Thyroid gland (tissue), 4 donors: ENCODE data around the gene RYR2. TPM values are rescaled to one million over a fixed set of nuclear protein-coding genes. Genes with fewer than 3 reads are reported as not detected.
A peak's percentile ranks its signal among the peaks of the same experiment; 100 is the strongest.
"Not testable (repeated sequence)": the region's sequence is repeated elsewhere in the genome, so short reads cannot be mapped to it uniquely, and the experiment has no call there.

Experiments
- DNase-seq, 2 donors: peaks; one replicate each; pipeline ENCODE4 v3.0.0-alpha.2; 2019
- H3K27ac ChIP-seq, 3 donors: fragments of 200-600 bp; sonication (generic); 1 replicate in 2 of 3; 2 replicates in 1 of 3; pipeline ENCODE4 v1.5.1; 2016 to 2019; ENCODE audit warnings: mild to moderate bottlenecking in 1 of 3, moderate library complexity in 1 of 3
- H3K27me3 ChIP-seq: fragments of 200-600 bp; sonication (generic); one replicate; pipeline ENCODE4 v1.5.1; 2019
- H3K36me3 ChIP-seq, 2 donors: fragments of 200-600 bp; sonication (generic); one replicate each; pipeline ENCODE4 v1.5.1; 2016 to 2019
- H3K4me1 ChIP-seq, 2 donors: fragments of 200-600 bp; sonication (generic); one replicate each; pipeline ENCODE4 v1.5.1; 2017 to 2019
- H3K4me3 ChIP-seq, 3 donors: fragments of 200-600 bp; sonication (generic); replicated peaks in 1 of 3; 1 replicate in 2 of 3; 2 replicates in 1 of 3; pipeline ENCODE4 v1.5.1; 2016; ENCODE audit warnings: mild to moderate bottlenecking in 1 of 3
- H3K9me3 ChIP-seq: fragments of 200-600 bp; sonication (generic); one replicate; pipeline ENCODE4 v1.5.1; 2017
- POLR2A ChIP-seq, 2 donors: fragments of 450-650 bp; IDR thresholded peaks; one replicate each; pipeline ENCODE4 v1.6.1; 2017; ENCODE audit warnings: antibody characterized with exemption in 2 of 2, mild to moderate bottlenecking in 2 of 2, moderate library complexity in 1 of 2
- WGBS, 2 donors: methylation state at CpG; one replicate each; pipeline ENCODE4 v1.1.5; 2017; 5-methylcytosine and 5-hydroxymethylcytosine counted together
- intact Hi-C: fragments of 100-400 bp; cut with DNase I; formaldehyde crosslinking; loops from one replicate; pipeline ENCODE4 v1.15.1; 2023
- total RNA-seq, 4 donors: library from RNA; depleted of rRNA; stranded (reverse); fragments of >200 nt; gene quantifications; one replicate each; pipeline ENCODE4 v1.2.3, GENCODE V29; 2016
- TF ChIP-seq, protein P1 (sequence below), 6 experiments: fragments of 200-600 bp in 3 of 6; fragments of 450-650 bp in 3 of 6; sonication (generic) in 3 of 6; IDR thresholded peaks; one replicate each; pipeline ENCODE4 v1.5.1; 2016 to 2019; ENCODE audit warnings: antibody characterized with exemption in 6 of 6, mild to moderate bottlenecking in 2 of 6, inconsistent platforms in 1 of 6, moderate library complexity in 1 of 6

RYR2 gene
- total RNA-seq, 4 donors from 2014 or later = 6.6 to 31.8 (median 28.2) TPM

GRCh38 chr1:237814319-237814924 is 772.4 kb downstream of the RYR2 start:
- DNase-seq = no peak
- no peak for TF ChIP-seq POLR2A (IDR thresholded peaks at IDR 0.05)
- TF ChIP-seq, protein P1, sequence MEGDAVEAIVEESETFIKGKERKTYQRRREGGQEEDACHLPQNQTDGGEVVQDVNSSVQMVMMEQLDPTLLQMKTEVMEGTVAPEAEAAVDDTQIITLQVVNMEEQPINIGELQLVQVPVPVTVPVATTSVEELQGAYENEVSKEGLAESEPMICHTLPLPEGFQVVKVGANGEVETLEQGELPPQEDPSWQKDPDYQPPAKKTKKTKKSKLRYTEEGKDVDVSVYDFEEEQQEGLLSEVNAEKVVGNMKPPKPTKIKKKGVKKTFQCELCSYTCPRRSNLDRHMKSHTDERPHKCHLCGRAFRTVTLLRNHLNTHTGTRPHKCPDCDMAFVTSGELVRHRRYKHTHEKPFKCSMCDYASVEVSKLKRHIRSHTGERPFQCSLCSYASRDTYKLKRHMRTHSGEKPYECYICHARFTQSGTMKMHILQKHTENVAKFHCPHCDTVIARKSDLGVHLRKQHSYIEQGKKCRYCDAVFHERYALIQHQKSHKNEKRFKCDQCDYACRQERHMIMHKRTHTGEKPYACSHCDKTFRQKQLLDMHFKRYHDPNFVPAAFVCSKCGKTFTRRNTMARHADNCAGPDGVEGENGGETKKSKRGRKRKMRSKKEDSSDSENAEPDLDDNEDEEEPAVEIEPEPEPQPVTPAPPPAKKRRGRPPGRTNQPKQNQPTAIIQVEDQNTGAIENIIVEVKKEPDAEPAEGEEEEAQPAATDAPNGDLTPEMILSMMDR (IDR thresholded peaks at IDR 0.05) = peak in 3 of 6 experiments; percentile 23 to 45 (median 37)
- 52 to 62% methylated on average over 5 of the region's 5 CpGs for WGBS, 2 donors
- Histone ChIP-seq H3K4me1 (no peaks in the 10 kb centered on the region), H3K27ac (no peak overlapping the region), H3K36me3 (no peaks in the 10 kb centered on the region), H3K9me3 (no peaks in the 10 kb centered on the region), H3K27me3 (no peaks in the 10 kb centered on the region), H3K4me3 (no peak overlapping the region)
- intact Hi-C loops = no loop called here

DNA sequence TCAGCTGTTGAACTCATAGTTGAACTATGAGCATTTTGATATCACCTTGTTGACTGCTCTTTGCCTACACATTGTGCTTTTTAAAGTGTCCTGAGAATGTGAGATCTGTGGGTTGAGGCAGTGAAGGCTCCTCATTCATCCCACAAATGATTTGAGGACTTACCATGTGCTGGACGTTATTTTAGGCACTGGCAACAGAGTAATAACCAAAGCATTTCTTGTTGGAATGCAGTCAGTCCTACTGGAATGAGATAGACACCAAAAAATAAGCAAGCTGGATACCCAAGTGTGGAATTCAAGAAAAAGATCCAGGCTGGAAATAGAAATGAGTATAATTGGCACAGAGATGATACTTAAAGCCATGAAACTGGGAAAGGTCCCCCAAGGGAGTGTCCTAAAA is 775.3 kb downstream of the RYR2 start:
- H3K4me3 ChIP-seq = no peak overlapping the region
- no peaks in the 10 kb centered on the region for H3K27me3 ChIP-seq
- DNase-seq = no peak
- H3K27ac ChIP-seq = no peak overlapping the region
- no peak for TF ChIP-seq POLR2A (IDR thresholded peaks at IDR 0.05)
- TF ChIP-seq, protein P1 (IDR thresholded peaks at IDR 0.05) = no peak
- no peaks in the 10 kb centered on the region for H3K36me3 ChIP-seq
- intact Hi-C loops = no loop called here
- H3K4me1 ChIP-seq = no peaks in the 10 kb centered on the region
- no peaks in the 10 kb centered on the region for H3K9me3 ChIP-seq
- WGBS, 2 donors = 41 to 74% methylated on average over 1 of the region's 1 CpG

DNA sequence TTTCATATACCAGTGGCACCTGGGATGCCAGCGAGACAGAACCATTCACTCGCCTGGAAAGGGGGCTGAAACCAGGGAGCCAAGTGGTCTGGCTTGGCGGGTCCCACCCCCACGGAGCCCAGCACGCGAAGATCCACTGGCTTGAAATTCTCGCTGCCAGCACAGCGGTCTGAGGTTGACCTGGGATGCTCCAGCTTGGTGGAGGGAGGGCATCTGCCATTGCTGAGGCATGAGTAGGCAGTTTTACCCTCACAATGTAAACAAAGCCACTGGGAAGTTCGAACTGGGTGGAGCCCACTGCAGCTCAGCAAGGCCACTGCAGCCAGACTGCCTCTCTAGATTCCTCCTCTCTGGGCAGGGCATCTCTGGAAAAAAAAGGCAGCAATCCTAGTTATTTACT is 778.6 kb downstream of the RYR2 start:
- H3K27ac ChIP-seq, H3K36me3 ChIP-seq, intact Hi-C loops, H3K4me3 ChIP-seq, H3K27me3 ChIP-seq, H3K4me1 ChIP-seq, DNase-seq, H3K9me3 ChIP-seq: not testable (repeated sequence)
- 78 to 96% methylated on average over 8 to 9 of the region's 9 CpGs for WGBS, 2 donors

DNA sequence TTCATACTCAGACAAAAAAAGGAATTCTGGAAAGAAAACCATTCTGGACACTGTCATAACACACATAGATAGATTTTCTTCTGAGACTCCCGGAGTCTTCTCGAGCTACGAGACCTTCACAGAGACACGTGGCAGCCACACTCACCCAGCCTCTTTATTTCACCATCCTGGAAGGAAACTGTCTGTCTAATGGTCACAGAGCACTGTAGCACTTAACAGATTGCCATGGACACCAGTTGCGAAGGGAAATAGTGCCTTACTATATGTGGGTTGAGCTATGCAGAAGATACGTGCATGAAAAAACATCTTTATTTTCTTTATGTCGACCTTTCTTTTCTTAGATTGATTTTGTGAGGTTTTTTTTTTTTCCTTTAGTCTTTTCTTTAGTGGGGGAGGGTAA is 790.9 kb downstream of the RYR2 start:
- intact Hi-C loops = no loop called here
- 68 to 77% methylated on average over 7 of the region's 7 CpGs for WGBS, 2 donors
- no peak for TF ChIP-seq POLR2A (IDR thresholded peaks at IDR 0.05)
- TF ChIP-seq, protein P1 (IDR thresholded peaks at IDR 0.05) = no peak

GRCh38 chr1:237834048-237834447 is 792.1 kb downstream of the RYR2 start:
- no peak for TF ChIP-seq POLR2A (IDR thresholded peaks at IDR 0.05)
- TF ChIP-seq, protein P1 (IDR thresholded peaks at IDR 0.05) = no peak

More for the DNA sequence above, 790.9 kb downstream of the RYR2 start:
- Histone ChIP-seq H3K4me3 (no peak overlapping the region), H3K27ac (no peak overlapping the region), H3K36me3 (no peaks in the 10 kb centered on the region), H3K27me3 (no peaks in the 10 kb centered on the region), H3K4me1 (no peaks in the 10 kb centered on the region), H3K9me3 (no peaks in the 10 kb centered on the region)
- DNase-seq = no peak

More at GRCh38 chr1:237834048-237834447, 792.1 kb downstream of the RYR2 start:
- DNase-seq = no peak
- H3K36me3 ChIP-seq = no peaks in the 10 kb centered on the region
- H3K27me3 ChIP-seq = no peaks in the 10 kb centered on the region
- intact Hi-C loops = no loop called here
- H3K4me3 ChIP-seq = no peak overlapping the region
- no peak overlapping the region for H3K27ac ChIP-seq
- no peaks in the 10 kb centered on the region for H3K9me3 ChIP-seq
- WGBS, 2 donors = 85 to 93% methylated on average over 3 of the region's 3 CpGs
- no peaks in the 10 kb centered on the region for H3K4me1 ChIP-seq
